ENCODE measurements around the gene GPR62. TPM values are rescaled to one million over a fixed set of nuclear protein-coding genes. Genes with fewer than 3 reads are reported as not detected.

GPR62 gene
- total RNA-seq, 2 donors from 2014 or later = 0.10 TPM; not detected in 1

- peak within 1 kb of the TSS; percentile 96 for H3K27ac Mint-ChIP-seq
- peak within 1 kb of the TSS; percentile 98 to 99 for H3K4me3 Mint-ChIP-seq
- H3K9me3 Mint-ChIP-seq = no peaks in the 10 kb centered on the region
- H3K4me1 Mint-ChIP-seq (ENCODE audit: low read depth) = peaks cover 30% of the 10 kb centered on the region
- H3K36me3 Mint-ChIP-seq (ENCODE audit: insufficient read depth in 2 of 2) = peaks cover 0 to 5% of the 10 kb centered on the region in 2 donors
- no peaks in the 10 kb centered on the region for H3K27me3 Mint-ChIP-seq (ENCODE audit: low read depth)
- peak; percentile 82 to 83 for DNase-seq
- ATAC-seq (replicated peaks in 1 of 2) = peak; percentile 83 to 85
Measured at GRCh38 chr3:51974963-51975851, 20.0 kb downstream of the GPR62 start, which contains the start of gene ABHD14A. TSS of gene ABHD14A (plus strand) at chr3:51975064. CDS start at chr3:51975136, 72 bp downstream.

GRCh38 chr3:51975852-51976549, 20.8 kb downstream of the GPR62 start:
- Mint-ChIP-seq H3K27me3 (ENCODE audit: low read depth) (no peaks in the 10 kb centered on the region), H3K27ac (no peak overlapping the region), H3K36me3 (ENCODE audit: insufficient read depth in 2 of 2) (peaks cover 0 to 6% of the 10 kb centered on the region in 2 donors), H3K9me3 (no peaks in the 10 kb centered on the region), H3K4me1 (ENCODE audit: low read depth) (peaks cover 30% of the 10 kb centered on the region), H3K4me3 (peak overlapping the region; percentile 83 to 99)
- DNase-seq (peak; percentile 36 to 38), ATAC-seq (replicated peaks in 1 of 2) (no peak)

GRCh38 chr3:51977446-51978142, 22.4 kb downstream of the GPR62 start:
- peaks cover 0 to 6% of the 10 kb centered on the region in 2 donors for H3K36me3 Mint-ChIP-seq (ENCODE audit: insufficient read depth in 2 of 2)
- DNase-seq (peak; percentile 31 to 33), ATAC-seq (replicated peaks in 1 of 2) (no peak)
- H3K4me3 Mint-ChIP-seq = peak overlapping the region in 1 of 2 donors; percentile 26
- H3K27me3 Mint-ChIP-seq (ENCODE audit: low read depth) = no peaks in the 10 kb centered on the region
- no peaks in the 10 kb centered on the region for H3K9me3 Mint-ChIP-seq
- H3K27ac Mint-ChIP-seq = peak overlapping the region; percentile 8
- peaks cover 44% of the 10 kb centered on the region for H3K4me1 Mint-ChIP-seq (ENCODE audit: low read depth)

GRCh38 chr3:51978143-51978502, 22.9 kb downstream of the GPR62 start:
- DNase-seq (no peak), ATAC-seq (replicated peaks in 1 of 2) (no peak)
- Mint-ChIP-seq H3K36me3 (ENCODE audit: insufficient read depth in 2 of 2) (peaks cover 0 to 6% of the 10 kb centered on the region in 2 donors), H3K27me3 (ENCODE audit: low read depth) (no peaks in the 10 kb centered on the region), H3K4me3 (no peak overlapping the region), H3K4me1 (ENCODE audit: low read depth) (peaks cover 48% of the 10 kb centered on the region), H3K27ac (no peak overlapping the region), H3K9me3 (no peaks in the 10 kb centered on the region)

- H3K27me3 Mint-ChIP-seq (ENCODE audit: low read depth) = no peaks in the 10 kb centered on the region
- H3K4me1 Mint-ChIP-seq (ENCODE audit: low read depth) = peaks cover 54% of the 10 kb centered on the region
- no peak for DNase-seq
- no peak overlapping the region for H3K4me3 Mint-ChIP-seq
- H3K36me3 Mint-ChIP-seq (ENCODE audit: insufficient read depth in 2 of 2) = peaks cover 0 to 1% of the 10 kb centered on the region in 2 donors
- no peak overlapping the region for H3K27ac Mint-ChIP-seq
- no peak for ATAC-seq (replicated peaks in 1 of 2)
- no peaks in the 10 kb centered on the region for H3K9me3 Mint-ChIP-seq
Measured at GRCh38 chr3:51980253-51980652, 25.1 kb downstream of the GPR62 start.

GRCh38 chr3:51982352-51982837, 27.2 kb downstream of the GPR62 start:
- H3K4me3 Mint-ChIP-seq = peak overlapping the region; percentile 92 to 99
- DNase-seq (peak; percentile 54 to 62), ATAC-seq (replicated peaks in 1 of 2) (peak; percentile 46 to 57)
- H3K36me3 Mint-ChIP-seq (ENCODE audit: insufficient read depth in 2 of 2) = peaks cover 0 to 1% of the 10 kb centered on the region in 2 donors
- H3K9me3 Mint-ChIP-seq = no peaks in the 10 kb centered on the region
- no peaks in the 10 kb centered on the region for H3K27me3 Mint-ChIP-seq (ENCODE audit: low read depth)
- H3K27ac Mint-ChIP-seq = peak overlapping the region; percentile 47
- peaks cover 39% of the 10 kb centered on the region for H3K4me1 Mint-ChIP-seq (ENCODE audit: low read depth)

- peaks cover 0 to 1% of the 10 kb centered on the region in 2 donors for H3K36me3 Mint-ChIP-seq (ENCODE audit: insufficient read depth in 2 of 2)
- peak within 1 kb of the TSS; percentile 92 to 99 for H3K4me3 Mint-ChIP-seq
- peaks cover 38% of the 10 kb centered on the region for H3K4me1 Mint-ChIP-seq (ENCODE audit: low read depth)
- no peaks in the 10 kb centered on the region for H3K27me3 Mint-ChIP-seq (ENCODE audit: low read depth)
- peak within 1 kb of the TSS; percentile 86 for H3K27ac Mint-ChIP-seq
- H3K9me3 Mint-ChIP-seq = no peaks in the 10 kb centered on the region
- peak; percentile 83 to 85 for ATAC-seq (replicated peaks in 1 of 2)
- peak; percentile 84 to 87 for DNase-seq
Measured at GRCh38 chr3:51982838-51983577, 27.8 kb downstream of the GPR62 start, which contains the start of gene ACY1. TSS of gene ACY1 (plus strand) at chr3:51983535. CDS start at chr3:51984065, 530 bp downstream.

GRCh38 chr3:51983578-51984268, 28.5 kb downstream of the GPR62 start:
- Mint-ChIP-seq H3K4me3 (peak overlapping the region; percentile 92 to 99), H3K27ac (peak overlapping the region; percentile 73)

GRCh38 chr3:51984269-51984647, 29.1 kb downstream of the GPR62 start:
- H3K4me1 Mint-ChIP-seq (ENCODE audit: low read depth) = peaks cover 38% of the 10 kb centered on the region
- no peaks in the 10 kb centered on the region for H3K9me3 Mint-ChIP-seq
- DNase-seq (no peak), ATAC-seq (replicated peaks in 1 of 2) (no peak)
- peak overlapping the region; percentile 86 for H3K27ac Mint-ChIP-seq
- H3K4me3 Mint-ChIP-seq = peak overlapping the region; percentile 92 to 99
- no peaks in the 10 kb centered on the region for H3K27me3 Mint-ChIP-seq (ENCODE audit: low read depth)
- peaks cover 0 to 1% of the 10 kb centered on the region in 2 donors for H3K36me3 Mint-ChIP-seq (ENCODE audit: insufficient read depth in 2 of 2)

More at GRCh38 chr3:51983578-51984268, 28.5 kb downstream of the GPR62 start:
- H3K9me3 Mint-ChIP-seq = no peaks in the 10 kb centered on the region
- H3K4me1 Mint-ChIP-seq (ENCODE audit: low read depth) = peaks cover 38% of the 10 kb centered on the region
- H3K27me3 Mint-ChIP-seq (ENCODE audit: low read depth) = no peaks in the 10 kb centered on the region
- ATAC-seq (replicated peaks in 1 of 2) (no peak), DNase-seq (no peak)
- H3K36me3 Mint-ChIP-seq (ENCODE audit: insufficient read depth in 2 of 2) = peaks cover 0 to 1% of the 10 kb centered on the region in 2 donors

GRCh38 chr3:51985063-51985462, 29.9 kb downstream of the GPR62 start:
- Mint-ChIP-seq H3K4me3 (peak overlapping the region; percentile 20 to 24), H3K4me1 (ENCODE audit: low read depth) (peaks cover 38% of the 10 kb centered on the region), H3K36me3 (ENCODE audit: insufficient read depth in 2 of 2) (peaks cover 0 to 1% of the 10 kb centered on the region in 2 donors), H3K9me3 (no peaks in the 10 kb centered on the region), H3K27ac (peak overlapping the region; percentile 33), H3K27me3 (ENCODE audit: low read depth) (no peaks in the 10 kb centered on the region)
- DNase-seq (no peak), ATAC-seq (replicated peaks in 1 of 2) (no peak)

- H3K27ac Mint-ChIP-seq = no peak overlapping the region
- DNase-seq (no peak), ATAC-seq (replicated peaks in 1 of 2) (no peak)
- no peaks in the 10 kb centered on the region for H3K27me3 Mint-ChIP-seq (ENCODE audit: low read depth)
- H3K4me3 Mint-ChIP-seq = no peak overlapping the region
- H3K4me1 Mint-ChIP-seq (ENCODE audit: low read depth) = peaks cover 38% of the 10 kb centered on the region
- no peaks in the 10 kb centered on the region for H3K36me3 Mint-ChIP-seq (ENCODE audit: insufficient read depth in 2 of 2)
- H3K9me3 Mint-ChIP-seq = no peaks in the 10 kb centered on the region
Measured at GRCh38 chr3:51986010-51986947, 31.1 kb downstream of the GPR62 start.

All from activated T-cell treated with anti-CD3 and anti-CD28 coated beads, Interleukin-2, amount 50 U/mL, for 72 hours (primary cell).